ENCODE data around the gene ANAPC16.

- TF ChIP-seq, protein P1, sequence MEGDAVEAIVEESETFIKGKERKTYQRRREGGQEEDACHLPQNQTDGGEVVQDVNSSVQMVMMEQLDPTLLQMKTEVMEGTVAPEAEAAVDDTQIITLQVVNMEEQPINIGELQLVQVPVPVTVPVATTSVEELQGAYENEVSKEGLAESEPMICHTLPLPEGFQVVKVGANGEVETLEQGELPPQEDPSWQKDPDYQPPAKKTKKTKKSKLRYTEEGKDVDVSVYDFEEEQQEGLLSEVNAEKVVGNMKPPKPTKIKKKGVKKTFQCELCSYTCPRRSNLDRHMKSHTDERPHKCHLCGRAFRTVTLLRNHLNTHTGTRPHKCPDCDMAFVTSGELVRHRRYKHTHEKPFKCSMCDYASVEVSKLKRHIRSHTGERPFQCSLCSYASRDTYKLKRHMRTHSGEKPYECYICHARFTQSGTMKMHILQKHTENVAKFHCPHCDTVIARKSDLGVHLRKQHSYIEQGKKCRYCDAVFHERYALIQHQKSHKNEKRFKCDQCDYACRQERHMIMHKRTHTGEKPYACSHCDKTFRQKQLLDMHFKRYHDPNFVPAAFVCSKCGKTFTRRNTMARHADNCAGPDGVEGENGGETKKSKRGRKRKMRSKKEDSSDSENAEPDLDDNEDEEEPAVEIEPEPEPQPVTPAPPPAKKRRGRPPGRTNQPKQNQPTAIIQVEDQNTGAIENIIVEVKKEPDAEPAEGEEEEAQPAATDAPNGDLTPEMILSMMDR (conservative IDR thresholded peaks at IDR 0.05 in 1 of 2, IDR thresholded peaks at IDR 0.05 in 1 of 2; ENCODE audit: extremely low read depth in 1 of 2, insufficient read depth in 1 of 2, low read depth in 1 of 2, low read length in 2 of 2), result no peak
- TF ChIP-seq EZH2 (IDR thresholded peaks at IDR 0.05; ENCODE audit: borderline replicate concordance, low read length), result no peak
Observed at GRCh38 chr10:72253578-72253977, 37.8 kb downstream of the ANAPC16 start.

Data from mammary epithelial cell (primary cell).